ENCODE measurements around the gene AP5Z1. TPM values are rescaled to one million over a fixed set of nuclear protein-coding genes. Genes with fewer than 3 reads are reported as not detected.

AP5Z1 gene
- total RNA-seq, 1 donor from 2014 or later = 88.6 TPM

DNA sequence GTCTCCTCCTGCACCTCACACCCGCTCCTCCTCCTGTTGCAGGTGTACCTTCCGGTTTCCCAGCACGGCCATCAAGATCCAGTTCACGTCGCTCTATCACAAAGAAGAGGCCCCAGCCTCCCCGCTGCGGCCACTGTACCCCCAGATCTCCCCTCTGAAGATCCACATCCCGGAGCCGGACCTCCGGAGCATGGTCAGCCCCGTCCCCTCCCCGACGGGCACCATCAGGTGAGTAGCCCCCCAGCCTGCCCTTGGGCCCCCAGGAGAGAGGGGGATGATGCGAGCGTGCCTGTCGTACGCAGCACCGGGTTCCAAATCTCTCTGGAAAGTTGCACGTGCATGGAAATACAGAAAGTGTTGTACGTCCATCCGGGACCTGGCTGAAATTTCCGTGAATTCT, 34.6 kb upstream of the AP5Z1 start:
- H3K4me3 Mint-ChIP-seq (ENCODE audit: unreplicated experiment) = peak overlapping the region; percentile 68
- no peak overlapping the region for H3K27ac Mint-ChIP-seq (ENCODE audit: unreplicated experiment)
- no peak for TF ChIP-seq CTCF (IDR thresholded peaks at IDR 0.05; ENCODE audit: unreplicated experiment)
- no peaks in the 10 kb centered on the region for H3K9me3 Mint-ChIP-seq (ENCODE audit: unreplicated experiment)
- H3K4me1 Mint-ChIP-seq (ENCODE audit: unreplicated experiment) = peaks cover 37% of the 10 kb centered on the region
- H3K27me3 Mint-ChIP-seq (ENCODE audit: unreplicated experiment) = peaks cover 10% of the 10 kb centered on the region
- peaks cover 36% of the 10 kb centered on the region for H3K36me3 Mint-ChIP-seq (ENCODE audit: low read depth, unreplicated experiment)
- no peak for DNase-seq (ENCODE audit: low spot score)

DNA sequence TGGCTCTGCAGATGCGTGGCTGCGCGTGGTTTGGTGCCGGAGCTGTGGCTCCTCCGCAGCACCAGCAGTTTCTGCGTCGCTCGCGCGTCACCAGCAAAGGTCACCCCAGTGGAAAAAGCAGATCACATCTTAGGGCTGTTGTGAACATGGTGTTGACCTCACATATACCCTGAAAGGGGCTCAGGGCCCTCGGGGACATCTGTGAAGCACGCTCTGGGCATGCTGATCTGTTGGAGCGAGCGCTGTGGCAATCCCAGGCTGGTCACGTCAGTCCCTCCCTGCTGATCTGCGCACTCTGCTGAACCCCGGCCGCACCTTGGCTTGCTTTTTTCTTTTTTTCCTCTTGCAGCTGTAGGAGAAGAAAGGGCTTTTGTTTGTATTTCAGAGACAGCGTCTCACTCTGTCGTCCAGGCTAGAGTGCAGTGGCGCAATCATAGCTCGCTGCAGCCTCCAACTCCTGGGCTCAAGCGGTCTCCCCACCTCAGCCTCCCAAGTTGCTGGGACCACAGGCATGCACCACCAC, 33.3 kb upstream of the AP5Z1 start:
- Mint-ChIP-seq H3K4me1 (ENCODE audit: unreplicated experiment) (peaks cover 47% of the 10 kb centered on the region), H3K4me3 (ENCODE audit: unreplicated experiment) (peak overlapping the region; percentile 83), H3K27ac (ENCODE audit: unreplicated experiment) (peak overlapping the region; percentile 24), H3K27me3 (ENCODE audit: unreplicated experiment) (peaks cover 7% of the 10 kb centered on the region), H3K36me3 (ENCODE audit: low read depth, unreplicated experiment) (peaks cover 40% of the 10 kb centered on the region), H3K9me3 (ENCODE audit: unreplicated experiment) (no peaks in the 10 kb centered on the region)
- DNase-seq (ENCODE audit: low spot score) = no peak
- no peak for TF ChIP-seq CTCF (IDR thresholded peaks at IDR 0.05; ENCODE audit: unreplicated experiment)

DNA sequence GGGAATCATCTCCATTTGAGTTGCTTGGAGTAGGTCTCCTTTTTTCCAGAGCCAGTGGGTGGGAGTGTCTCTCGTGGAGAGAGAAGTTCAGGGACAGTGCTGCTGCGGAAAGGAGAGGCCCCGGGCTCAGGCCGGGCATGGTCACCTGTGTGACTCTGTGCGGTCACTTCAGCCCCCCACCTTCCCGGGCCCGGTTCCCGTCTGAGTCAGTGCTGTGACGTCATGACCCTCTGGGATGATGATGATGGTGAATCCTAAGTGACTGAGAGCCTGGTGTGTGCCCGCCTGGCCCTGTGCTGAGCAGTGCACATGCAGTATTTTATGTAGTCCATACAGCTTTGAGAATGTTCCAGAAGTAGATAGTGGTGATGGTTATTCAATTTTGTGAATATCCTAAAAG, 32.6 kb upstream of the AP5Z1 start:
- no peak for DNase-seq (ENCODE audit: low spot score)

DNA sequence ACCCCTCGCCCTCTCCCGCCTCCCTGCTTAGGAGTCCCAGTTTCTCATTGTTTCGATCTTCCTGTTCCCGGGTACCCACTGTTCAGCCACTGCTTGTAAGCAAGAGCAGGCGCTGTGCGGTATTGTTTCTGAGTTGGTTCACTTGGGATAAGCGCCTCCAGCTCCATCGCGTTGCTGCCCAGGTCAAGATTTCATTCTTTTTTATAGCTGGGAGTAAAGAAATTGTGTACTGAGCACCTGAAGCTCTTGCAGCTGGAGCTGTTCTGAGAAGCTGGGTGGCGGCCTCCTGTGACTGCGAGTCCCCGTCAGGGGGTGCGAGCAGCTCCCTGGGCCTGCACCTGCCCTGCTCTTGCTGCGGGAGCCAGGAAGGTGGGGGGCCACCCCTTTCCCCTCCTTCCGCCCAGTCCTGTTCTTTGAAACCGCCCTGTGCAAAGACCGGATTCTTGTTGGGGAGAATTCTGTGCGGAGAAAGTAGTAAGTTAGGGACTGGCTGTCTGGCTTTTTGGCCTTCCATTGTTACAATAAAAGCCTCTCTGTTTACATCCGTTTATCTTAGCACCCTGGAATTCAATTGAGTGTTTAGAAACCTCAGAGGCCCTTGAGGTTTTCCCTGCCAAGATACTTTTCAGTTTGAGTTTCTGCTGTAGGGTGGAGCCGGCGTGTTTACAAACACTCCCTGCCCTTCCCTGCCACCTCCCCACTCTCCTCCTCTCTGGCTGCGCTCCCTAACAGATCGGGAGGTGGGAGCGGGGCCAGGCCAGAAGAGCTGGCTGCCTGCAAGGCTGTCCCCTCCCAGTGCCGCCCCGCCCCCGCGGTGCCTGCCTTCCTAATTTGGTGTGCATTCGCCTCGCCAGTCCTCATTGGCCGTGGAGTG, 30.8 kb upstream of the AP5Z1 start:
- H3K9me3 Mint-ChIP-seq (ENCODE audit: unreplicated experiment) = peaks cover 5% of the 10 kb centered on the region
- peaks cover 9% of the 10 kb centered on the region for H3K27me3 Mint-ChIP-seq (ENCODE audit: unreplicated experiment)
- peak overlapping the region; percentile 32 for H3K4me3 Mint-ChIP-seq (ENCODE audit: unreplicated experiment)
- peaks cover 46% of the 10 kb centered on the region for H3K36me3 Mint-ChIP-seq (ENCODE audit: low read depth, unreplicated experiment)
- H3K4me1 Mint-ChIP-seq (ENCODE audit: unreplicated experiment) = peaks cover 53% of the 10 kb centered on the region
- DNase-seq (ENCODE audit: low spot score) = peak; percentile 97
- TF ChIP-seq CTCF (IDR thresholded peaks at IDR 0.05; ENCODE audit: unreplicated experiment) = no peak
- peak overlapping the region; percentile 98 for H3K27ac Mint-ChIP-seq (ENCODE audit: unreplicated experiment)

More for the DNA sequence above, 32.6 kb upstream of the AP5Z1 start:
- Mint-ChIP-seq H3K27me3 (ENCODE audit: unreplicated experiment) (peaks cover 5% of the 10 kb centered on the region), H3K4me3 (ENCODE audit: unreplicated experiment) (no peak overlapping the region), H3K27ac (ENCODE audit: unreplicated experiment) (peak overlapping the region; percentile 98), H3K4me1 (ENCODE audit: unreplicated experiment) (peaks cover 52% of the 10 kb centered on the region), H3K36me3 (ENCODE audit: low read depth, unreplicated experiment) (peaks cover 41% of the 10 kb centered on the region), H3K9me3 (ENCODE audit: unreplicated experiment) (peaks cover 2% of the 10 kb centered on the region)
- TF ChIP-seq CTCF (IDR thresholded peaks at IDR 0.05; ENCODE audit: unreplicated experiment) = no peak

Data from endothelial cell (in vitro differentiated cells).